ENCODE data around the gene RPS2.

Gene RPS2

DNA sequence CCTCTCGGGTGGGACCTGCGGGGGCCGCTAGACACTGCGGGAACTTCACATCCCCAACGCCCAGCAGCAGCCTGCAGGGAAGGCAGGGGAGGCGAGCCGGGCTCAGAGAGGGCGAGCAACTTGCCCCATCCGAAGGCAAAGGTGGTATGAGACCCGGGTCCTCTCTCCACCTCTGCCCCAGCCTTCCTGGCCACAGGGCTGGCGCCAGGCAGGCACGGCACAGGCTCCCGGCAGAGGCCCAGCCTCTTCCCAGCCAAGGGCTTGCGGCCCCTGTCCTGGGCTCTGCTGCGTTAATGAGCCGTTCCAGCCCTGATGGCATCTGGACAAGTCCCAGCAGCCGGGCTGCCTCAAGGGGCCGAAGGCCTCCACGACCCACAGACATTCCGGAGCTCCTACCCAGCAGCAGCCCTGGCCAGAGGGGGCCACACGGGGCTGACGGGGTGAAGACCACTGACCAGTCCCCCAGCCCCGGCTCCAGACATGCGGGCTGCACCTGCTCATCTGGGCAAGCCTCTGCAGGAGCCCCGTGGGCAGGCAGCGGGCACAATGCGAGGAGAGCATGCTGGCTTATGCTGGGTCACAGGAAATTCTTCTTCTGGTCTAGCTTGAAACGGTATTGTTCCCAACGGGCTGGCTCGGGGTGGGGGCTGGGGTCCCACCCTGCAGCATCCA, 45.2 kb downstream of the RPS2 start:
- no peak for DNase-seq
- Mint-ChIP-seq H3K27me3 (ENCODE audit: low read depth, poor library complexity) (peaks cover 90% of the 10 kb centered on the region), H3K36me3 (ENCODE audit: low read depth) (no peaks in the 10 kb centered on the region), H3K27ac (no peak overlapping the region), H3K4me3 (no peak overlapping the region), H3K9me3 (no peaks in the 10 kb centered on the region), H3K4me1 (peaks cover 53% of the 10 kb centered on the region)
- no peak for TF ChIP-seq CTCF (IDR thresholded peaks at IDR 0.05)

DNA sequence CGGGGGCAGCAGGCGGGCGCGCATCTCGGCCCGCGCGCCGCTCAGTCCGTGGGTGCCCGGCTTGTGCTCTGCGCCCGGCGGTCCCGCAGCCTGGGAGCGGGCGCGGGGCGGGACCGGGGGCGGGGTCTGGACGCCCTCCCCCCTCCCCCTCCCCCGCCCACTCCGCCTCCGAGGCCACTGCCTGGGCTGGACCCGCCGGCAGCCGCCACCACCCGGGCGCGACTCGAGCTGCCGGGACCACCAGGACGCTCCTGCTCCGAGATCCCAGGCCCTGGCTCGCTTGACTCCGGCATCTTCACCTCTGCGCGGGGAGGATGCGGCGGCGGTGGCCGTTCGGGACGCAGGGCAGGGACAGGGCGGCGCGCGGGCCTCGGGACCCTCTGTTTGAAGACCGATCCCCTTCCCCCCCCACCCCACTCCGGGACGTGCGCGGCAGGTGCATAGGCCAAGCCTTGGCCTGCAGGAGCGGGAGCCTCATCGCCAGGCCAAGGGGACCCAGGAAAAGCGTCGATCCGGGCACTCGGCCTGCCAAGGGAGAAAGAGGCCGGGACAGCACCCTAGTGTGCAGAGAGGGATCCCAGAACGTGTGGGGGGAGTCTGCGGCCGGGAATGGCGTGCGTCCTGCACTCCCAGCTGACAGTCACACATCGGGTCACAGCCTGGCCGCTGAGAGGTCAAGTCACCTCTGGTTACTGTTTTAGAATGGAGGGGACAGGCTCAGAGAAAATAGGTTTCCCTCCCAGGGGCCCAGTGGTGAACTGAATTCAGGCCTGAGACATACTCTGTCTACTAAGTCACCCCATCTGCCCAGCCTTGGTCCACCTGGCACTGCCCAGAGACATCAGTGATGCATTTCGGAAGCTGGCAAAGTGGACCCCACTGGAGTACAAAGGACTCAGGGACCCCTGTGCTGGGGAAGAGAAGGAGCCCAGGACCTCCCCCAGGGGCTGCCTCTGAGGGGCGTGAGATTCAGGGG, 46.0 kb downstream of the RPS2 start, which contains the start of gene HS3ST6:
TSS of gene HS3ST6 (minus strand) at position 65 of the 976 bp plus-strand sequence. CDS start 92 bp downstream, outside the sequence.
- Mint-ChIP-seq H3K27ac (no peak within 1 kb of the TSS), H3K9me3 (no peaks in the 10 kb centered on the region), H3K4me3 (peak within 1 kb of the TSS; percentile 20), H3K4me1 (peaks cover 54% of the 10 kb centered on the region), H3K27me3 (ENCODE audit: low read depth, poor library complexity) (peaks cover 95% of the 10 kb centered on the region), H3K36me3 (ENCODE audit: low read depth) (no peaks in the 10 kb centered on the region)
- TF ChIP-seq CTCF (IDR thresholded peaks at IDR 0.05), result no peak
- DNase-seq, result peak; percentile 67

- Mint-ChIP-seq H3K27me3 (ENCODE audit: low read depth, poor library complexity) (peaks cover 89% of the 10 kb centered on the region), H3K27ac (no peak overlapping the region), H3K9me3 (no peaks in the 10 kb centered on the region), H3K4me1 (peaks cover 51% of the 10 kb centered on the region), H3K4me3 (no peak overlapping the region), H3K36me3 (ENCODE audit: low read depth) (no peaks in the 10 kb centered on the region)
- DNase-seq, result no peak
- no peak for TF ChIP-seq CTCF (IDR thresholded peaks at IDR 0.05)
Measured at GRCh38 chr16:1917665-1918350, 46.8 kb downstream of the RPS2 start.

DNA sequence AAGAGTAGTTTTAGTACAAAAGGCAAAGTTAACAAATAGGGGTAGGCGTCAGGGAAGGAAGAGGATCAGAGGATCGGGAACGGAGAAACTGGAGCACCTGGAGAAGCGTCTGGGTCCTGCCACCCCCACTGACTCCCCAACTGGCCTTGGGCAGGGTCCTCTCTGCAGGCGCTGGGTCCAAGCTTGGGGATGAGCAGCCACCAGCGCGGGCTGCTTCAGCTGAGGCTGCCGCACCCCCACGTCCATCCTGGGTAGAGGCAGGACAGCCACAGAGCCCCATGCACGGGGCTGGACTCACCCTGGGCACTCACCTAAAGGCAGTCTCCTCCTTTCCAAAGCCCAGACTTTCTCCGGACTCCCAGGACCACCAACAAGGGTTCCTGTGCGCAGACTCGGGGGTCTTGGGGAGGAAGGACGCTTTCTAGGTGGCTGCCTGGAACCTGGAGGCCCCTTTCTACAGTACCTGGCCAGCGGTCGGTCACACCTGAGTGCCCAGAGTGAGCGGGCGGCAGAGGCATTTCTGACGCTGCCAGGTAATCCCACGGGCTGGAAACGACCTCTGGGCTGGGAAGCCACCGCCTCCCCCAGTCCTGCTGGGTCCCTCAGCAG, 47.5 kb downstream of the RPS2 start:
- peaks cover 89% of the 10 kb centered on the region for H3K27me3 Mint-ChIP-seq (ENCODE audit: low read depth, poor library complexity)
- H3K9me3 Mint-ChIP-seq, result no peaks in the 10 kb centered on the region
- peak overlapping the region; percentile 52 for H3K4me3 Mint-ChIP-seq
- DNase-seq, result no peak
- H3K36me3 Mint-ChIP-seq (ENCODE audit: low read depth), result no peaks in the 10 kb centered on the region
- H3K4me1 Mint-ChIP-seq, result peaks cover 58% of the 10 kb centered on the region
- no peak for TF ChIP-seq CTCF (IDR thresholded peaks at IDR 0.05)
- no peak overlapping the region for H3K27ac Mint-ChIP-seq

DNA sequence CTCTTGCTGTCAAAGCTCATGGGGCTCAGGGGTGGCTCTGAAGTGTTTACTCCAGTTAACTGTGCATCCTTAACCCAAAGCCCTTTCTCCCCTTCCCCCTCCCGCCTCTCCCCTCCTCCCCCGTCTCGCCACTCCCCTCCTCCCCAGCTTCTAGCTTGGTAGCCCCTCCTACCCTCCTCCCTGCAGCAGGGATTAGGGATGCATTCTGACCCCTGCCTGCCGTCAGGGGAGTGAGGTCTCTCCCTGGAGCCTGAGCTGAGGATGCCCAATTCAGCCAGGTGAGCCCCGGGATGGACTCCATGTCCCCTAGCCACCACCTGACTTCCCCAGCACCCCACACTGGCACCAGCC, 48.0 kb downstream of the RPS2 start:
- H3K9me3 Mint-ChIP-seq, result no peaks in the 10 kb centered on the region
- peak overlapping the region; percentile 52 for H3K4me3 Mint-ChIP-seq
- peaks cover 84% of the 10 kb centered on the region for H3K27me3 Mint-ChIP-seq (ENCODE audit: low read depth, poor library complexity)
- H3K4me1 Mint-ChIP-seq, result peaks cover 58% of the 10 kb centered on the region
- peak overlapping the region; percentile 77 for H3K27ac Mint-ChIP-seq
- no peak for TF ChIP-seq CTCF (IDR thresholded peaks at IDR 0.05)
- no peaks in the 10 kb centered on the region for H3K36me3 Mint-ChIP-seq (ENCODE audit: low read depth)
- DNase-seq, result no peak

Measured in nephron progenitor cell (in vitro differentiated cells).